ENCODE results near the gene IFNAR1. TPM values are rescaled to one million over a fixed set of nuclear protein-coding genes. Genes with fewer than 3 reads are reported as not detected.

IFNAR1 gene
- polyA plus RNA-seq, 1 experiment = 11.4 TPM

DNA sequence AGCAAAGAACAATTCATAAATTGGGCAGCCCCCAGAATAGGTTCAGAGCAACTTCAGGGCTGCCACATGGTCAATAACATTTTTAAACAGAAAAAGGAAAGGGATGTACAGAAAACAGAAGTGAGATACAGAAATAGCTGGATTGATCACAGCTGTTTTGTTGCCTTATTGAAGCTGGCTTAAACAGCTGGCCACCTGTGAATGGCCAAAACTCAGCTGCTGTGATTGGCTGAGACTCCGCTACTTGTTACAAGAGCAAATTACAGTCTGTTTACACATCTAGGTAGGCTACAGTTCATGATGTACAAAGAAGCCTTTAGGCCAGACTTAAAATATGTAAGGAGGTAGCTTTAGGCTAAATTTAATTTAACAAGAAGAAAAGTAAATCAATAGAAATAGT lies 11.6 kb upstream of the IFNAR1 start:
- ChIA-PET POLR2A (no interaction called here), CTCF (interaction anchor here (1.3 kb wide), 1 partner anchor 12 kb away, joined by 3 read pairs; no protein-coding TSS in a partner anchor)
- TF ChIP-seq, protein P1, sequence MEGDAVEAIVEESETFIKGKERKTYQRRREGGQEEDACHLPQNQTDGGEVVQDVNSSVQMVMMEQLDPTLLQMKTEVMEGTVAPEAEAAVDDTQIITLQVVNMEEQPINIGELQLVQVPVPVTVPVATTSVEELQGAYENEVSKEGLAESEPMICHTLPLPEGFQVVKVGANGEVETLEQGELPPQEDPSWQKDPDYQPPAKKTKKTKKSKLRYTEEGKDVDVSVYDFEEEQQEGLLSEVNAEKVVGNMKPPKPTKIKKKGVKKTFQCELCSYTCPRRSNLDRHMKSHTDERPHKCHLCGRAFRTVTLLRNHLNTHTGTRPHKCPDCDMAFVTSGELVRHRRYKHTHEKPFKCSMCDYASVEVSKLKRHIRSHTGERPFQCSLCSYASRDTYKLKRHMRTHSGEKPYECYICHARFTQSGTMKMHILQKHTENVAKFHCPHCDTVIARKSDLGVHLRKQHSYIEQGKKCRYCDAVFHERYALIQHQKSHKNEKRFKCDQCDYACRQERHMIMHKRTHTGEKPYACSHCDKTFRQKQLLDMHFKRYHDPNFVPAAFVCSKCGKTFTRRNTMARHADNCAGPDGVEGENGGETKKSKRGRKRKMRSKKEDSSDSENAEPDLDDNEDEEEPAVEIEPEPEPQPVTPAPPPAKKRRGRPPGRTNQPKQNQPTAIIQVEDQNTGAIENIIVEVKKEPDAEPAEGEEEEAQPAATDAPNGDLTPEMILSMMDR (IDR thresholded peaks at IDR 0.05; ENCODE audit: insufficient read depth, low read depth, low read length) = no peak
- Histone ChIP-seq H3K36me3 (ENCODE audit: control insufficient read depth, insufficient read depth, low read length) (no peaks in the 10 kb centered on the region), H3K4me3 (ENCODE audit: low read depth, low read length) (no peak overlapping the region), H3K27me3 (ENCODE audit: control insufficient read depth, insufficient read depth, low read length) (peaks cover 9% of the 10 kb centered on the region)
- no peak for DNase-seq (ENCODE audit: low read depth)

DNA sequence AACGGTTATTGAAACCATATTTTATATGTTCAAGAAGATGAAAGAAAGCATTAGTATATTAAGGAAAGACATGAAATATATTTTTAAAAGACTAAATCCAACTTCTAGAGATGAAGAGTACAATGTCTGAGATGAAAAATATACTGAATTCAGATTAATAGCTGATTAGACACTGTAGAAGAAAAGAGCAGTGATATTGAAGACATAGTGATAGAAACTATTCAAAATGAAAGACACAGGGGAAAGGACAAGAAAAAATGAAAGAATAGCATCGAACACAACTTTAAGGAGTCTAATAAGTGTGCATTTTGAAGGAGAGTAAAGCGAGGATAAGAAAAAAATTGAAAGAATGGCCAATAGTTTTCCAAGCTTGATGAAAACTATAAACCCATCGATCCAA lies 11.2 kb upstream of the IFNAR1 start:
- TF ChIP-seq, protein P1 (IDR thresholded peaks at IDR 0.05; ENCODE audit: insufficient read depth, low read depth, low read length) = no peak
- Histone ChIP-seq H3K36me3 (ENCODE audit: control insufficient read depth, insufficient read depth, low read length) (no peaks in the 10 kb centered on the region), H3K4me3 (ENCODE audit: low read depth, low read length) (no peak overlapping the region), H3K27me3 (ENCODE audit: control insufficient read depth, insufficient read depth, low read length) (peaks cover 10% of the 10 kb centered on the region)
- CTCF ChIA-PET = interaction anchor here (1.3 kb wide), 1 partner anchor 12 kb away, joined by 3 read pairs; no protein-coding TSS in a partner anchor
- POLR2A ChIA-PET = no interaction called here
- no peak for DNase-seq (ENCODE audit: low read depth)

DNA sequence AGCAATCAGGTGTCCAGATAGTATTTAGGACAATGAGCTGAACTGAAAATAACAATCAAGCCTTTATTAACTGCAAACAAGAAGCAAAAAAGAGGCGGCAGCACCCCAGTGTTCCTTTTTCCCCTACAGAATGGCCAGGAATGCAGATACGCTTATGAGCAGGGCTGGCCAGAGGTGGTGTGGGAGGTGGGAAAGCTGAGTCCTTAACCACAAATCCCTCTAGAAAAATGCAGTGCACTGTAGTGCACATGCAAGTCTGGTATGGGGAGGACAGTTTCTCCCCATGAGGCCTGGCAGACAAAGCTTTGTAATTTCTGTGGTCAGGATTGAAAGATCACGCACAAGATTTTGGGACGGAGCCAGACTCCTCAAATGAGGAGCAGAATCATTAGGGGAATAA lies 10.7 kb upstream of the IFNAR1 start:
- POLR2A ChIA-PET = no interaction called here
- Histone ChIP-seq H3K36me3 (ENCODE audit: control insufficient read depth, insufficient read depth, low read length) (no peaks in the 10 kb centered on the region), H3K4me3 (ENCODE audit: low read depth, low read length) (no peak overlapping the region), H3K27me3 (ENCODE audit: control insufficient read depth, insufficient read depth, low read length) (peaks cover 10% of the 10 kb centered on the region)
- CTCF ChIA-PET = interaction anchor here (1.3 kb wide), 1 partner anchor 12 kb away, joined by 3 read pairs; no protein-coding TSS in a partner anchor
- DNase-seq (ENCODE audit: low read depth) = no peak
- TF ChIP-seq, protein P1 (IDR thresholded peaks at IDR 0.05; ENCODE audit: insufficient read depth, low read depth, low read length) = no peak

DNA sequence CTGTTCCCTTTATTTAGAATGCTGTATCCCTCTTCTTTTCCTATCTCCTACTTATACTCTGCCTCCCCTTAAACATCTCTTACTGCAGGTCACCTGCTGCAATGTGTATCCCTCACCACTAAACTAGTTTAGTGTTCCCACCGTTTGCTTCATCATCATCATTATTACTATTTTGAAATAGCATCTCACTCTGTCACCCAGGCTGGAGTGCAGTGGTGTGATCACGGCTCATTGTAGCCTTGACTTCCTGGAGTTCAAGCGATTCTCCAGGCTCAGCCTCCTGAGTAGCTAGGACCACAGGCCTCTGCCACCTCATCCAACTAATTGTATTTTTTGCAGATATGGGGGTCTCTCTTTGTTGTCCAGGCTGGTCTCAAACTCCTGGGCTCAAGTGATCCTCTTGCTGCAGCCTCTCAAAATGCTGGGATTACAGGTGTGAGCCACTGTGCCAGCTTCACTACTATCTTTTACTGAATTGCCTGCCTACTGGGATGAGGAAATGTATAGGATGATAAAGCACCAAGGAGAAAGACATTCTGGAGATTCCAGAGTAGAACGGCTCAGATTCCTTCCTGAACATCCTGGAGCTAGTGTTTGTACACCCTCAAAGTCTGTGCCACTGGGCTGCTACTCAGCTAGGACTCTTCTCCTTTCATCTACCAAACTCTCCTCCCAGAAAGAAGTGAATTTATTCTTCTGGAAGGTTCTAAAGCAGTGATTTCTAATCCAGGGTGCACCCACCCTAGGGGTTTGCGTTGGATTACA lies 8.6 kb upstream of the IFNAR1 start:
- peaks cover 10% of the 10 kb centered on the region for H3K27me3 ChIP-seq (ENCODE audit: control insufficient read depth, insufficient read depth, low read length)
- POLR2A ChIA-PET = no interaction called here
- no peak for DNase-seq (ENCODE audit: low read depth)
- CTCF ChIA-PET = no interaction called here
- no peaks in the 10 kb centered on the region for H3K36me3 ChIP-seq (ENCODE audit: control insufficient read depth, insufficient read depth, low read length)
- TF ChIP-seq, protein P1 (IDR thresholded peaks at IDR 0.05; ENCODE audit: insufficient read depth, low read depth, low read length) = no peak
- H3K4me3 ChIP-seq (ENCODE audit: low read depth, low read length) = no peak overlapping the region

DNA sequence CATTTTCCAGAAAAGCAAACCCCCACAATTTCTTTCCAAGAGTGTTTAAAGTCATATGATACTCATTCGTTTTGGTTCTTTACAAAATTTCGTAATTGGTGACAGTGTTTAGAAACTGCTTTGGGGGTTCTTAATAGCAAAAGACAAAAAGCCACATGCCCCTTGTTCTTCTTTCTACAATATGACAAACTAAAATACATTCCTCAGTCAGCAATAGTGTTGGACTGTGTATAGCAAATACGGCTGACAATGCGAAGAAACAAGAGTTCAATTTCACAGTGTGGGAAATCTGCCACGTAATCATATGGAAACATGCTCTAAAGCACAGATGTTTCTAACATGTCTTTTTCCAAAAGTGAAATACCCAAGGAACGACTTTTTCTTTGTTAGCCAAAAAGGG lies 7.6 kb upstream of the IFNAR1 start:
- Histone ChIP-seq H3K36me3 (ENCODE audit: control insufficient read depth, insufficient read depth, low read length) (no peaks in the 10 kb centered on the region), H3K27me3 (ENCODE audit: control insufficient read depth, insufficient read depth, low read length) (peaks cover 10% of the 10 kb centered on the region), H3K4me3 (ENCODE audit: low read depth, low read length) (no peak overlapping the region)
- ChIA-PET POLR2A (no interaction called here), CTCF (no interaction called here)
- DNase-seq (ENCODE audit: low read depth) = no peak
- TF ChIP-seq, protein P1 (IDR thresholded peaks at IDR 0.05; ENCODE audit: insufficient read depth, low read depth, low read length) = no peak
